Fibroblast of lung (primary cell): ENCODE results near the gene RCCD1. TPM values are rescaled to one million over a fixed set of nuclear protein-coding genes. Genes with fewer than 3 reads are reported as not detected.

ENCODE experiments used
- DNase-seq, 2 donors: peaks; one replicate each; pipeline versions ENCODE4 v3.0.0 to v3.0.0-alpha.2; 2010; ENCODE audit warnings: low read depth in 2 of 2
- H2AFZ ChIP-seq: 2 replicates; pipeline ENCODE4 v1.5.1; 2012; ENCODE audit warnings: low read length, control low read depth, inconsistent platforms
- H3K27ac ChIP-seq: 2 replicates; pipeline ENCODE4 v1.5.1; 2011; ENCODE audit warnings: low read length, control low read depth; ENCODE audit not compliant: insufficient read depth
- H3K27me3 ChIP-seq: 2 replicates; pipeline ENCODE4 v1.5.1; 2011; ENCODE audit warnings: mild to moderate bottlenecking, low read length; ENCODE audit not compliant: control insufficient read depth, insufficient read depth
- H3K36me3 ChIP-seq: 2 replicates; pipeline ENCODE4 v1.5.1; 2011; ENCODE audit warnings: low read length; ENCODE audit not compliant: control insufficient read depth, insufficient read depth
- H3K4me1 ChIP-seq: 2 replicates; pipeline ENCODE4 v1.5.1; 2011; ENCODE audit warnings: low read length; ENCODE audit not compliant: control insufficient read depth, insufficient read depth; ENCODE audit errors: extremely low read depth
- H3K4me2 ChIP-seq: 2 replicates; pipeline ENCODE4 v1.5.1; 2011; ENCODE audit warnings: low read length, control low read depth; ENCODE audit not compliant: insufficient read depth; ENCODE audit errors: extremely low read depth
- H3K4me3 ChIP-seq, 4 experiments: fragments of 200-600 bp in 1 of 4; sonication (generic) in 1 of 4; replicated peaks in 1 of 4; 2 replicates each; pipeline ENCODE4 v1.5.1; 2011 to 2016; ENCODE audit warnings: low read length in 4 of 4, low read depth in 3 of 4, mild to moderate bottlenecking in 3 of 4, control low read depth in 2 of 4, inconsistent platforms in 1 of 4, mixed read lengths in 1 of 4; ENCODE audit not compliant: insufficient read depth in 1 of 4; ENCODE audit errors: control extremely low read depth in 1 of 4
- H3K79me2 ChIP-seq: 2 replicates; pipeline ENCODE4 v1.5.1; 2012; ENCODE audit warnings: mild to moderate bottlenecking, low read length, inconsistent platforms; ENCODE audit not compliant: control insufficient read depth, insufficient read depth
- H3K9ac ChIP-seq: 2 replicates; pipeline ENCODE4 v1.5.1; 2011; ENCODE audit warnings: mild to moderate bottlenecking, low read length, control low read depth; ENCODE audit not compliant: insufficient read depth
- H3K9me3 ChIP-seq: 2 replicates; pipeline ENCODE4 v1.5.1; 2012; ENCODE audit warnings: low read depth, low read length; ENCODE audit not compliant: control insufficient read depth, insufficient read depth
- H4K20me1 ChIP-seq: 2 replicates; pipeline ENCODE4 v1.5.1; 2011; ENCODE audit warnings: low read length; ENCODE audit not compliant: control insufficient read depth, insufficient read depth; ENCODE audit errors: extremely low read depth
- EZH2 ChIP-seq: IDR thresholded peaks from 2 replicates; pipeline ENCODE4 v1.5.1; 2012; ENCODE audit warnings: low read length, control low read depth, mild to moderate bottlenecking; ENCODE audit errors: missing control alignments
- polyA plus RNA-seq, 2 donors: library from polyadenylated mRNA; depleted of rRNA in 1 of 2; stranded (reverse) in 1 of 2; unstranded in 1 of 2; fragments of >200 nt; gene quantifications; 2 replicates each; pipeline ENCODE4 v1.2.1, GENCODE V29; 2011 to 2012; ENCODE audit warnings: missing spikeins in 1 of 2
- total RNA-seq: library from RNA; depleted of rRNA; stranded (reverse); fragments of >200 nt; gene quantifications from 2 replicates; pipeline ENCODE4 v1.2.1, GENCODE V29; 2014
- TF ChIP-seq, protein P1 (sequence below), 2 donors: IDR thresholded peaks in 1 of 2; conservative IDR thresholded peaks in 1 of 2; 1 replicate in 1 of 2; 2 replicates in 1 of 2; pipeline ENCODE4 v1.5.1; 2011 to 2012; ENCODE audit warnings: low read length in 2 of 2, control low read depth in 1 of 2, inconsistent platforms in 1 of 2, low read depth in 1 of 2, mild to moderate bottlenecking in 1 of 2

The RCCD1 gene
- total and polyA plus RNA-seq, 2 donors (not counting 1 experiment from before 2014, with no cell fraction given), result 5.9 to 14.2 TPM

DNA sequence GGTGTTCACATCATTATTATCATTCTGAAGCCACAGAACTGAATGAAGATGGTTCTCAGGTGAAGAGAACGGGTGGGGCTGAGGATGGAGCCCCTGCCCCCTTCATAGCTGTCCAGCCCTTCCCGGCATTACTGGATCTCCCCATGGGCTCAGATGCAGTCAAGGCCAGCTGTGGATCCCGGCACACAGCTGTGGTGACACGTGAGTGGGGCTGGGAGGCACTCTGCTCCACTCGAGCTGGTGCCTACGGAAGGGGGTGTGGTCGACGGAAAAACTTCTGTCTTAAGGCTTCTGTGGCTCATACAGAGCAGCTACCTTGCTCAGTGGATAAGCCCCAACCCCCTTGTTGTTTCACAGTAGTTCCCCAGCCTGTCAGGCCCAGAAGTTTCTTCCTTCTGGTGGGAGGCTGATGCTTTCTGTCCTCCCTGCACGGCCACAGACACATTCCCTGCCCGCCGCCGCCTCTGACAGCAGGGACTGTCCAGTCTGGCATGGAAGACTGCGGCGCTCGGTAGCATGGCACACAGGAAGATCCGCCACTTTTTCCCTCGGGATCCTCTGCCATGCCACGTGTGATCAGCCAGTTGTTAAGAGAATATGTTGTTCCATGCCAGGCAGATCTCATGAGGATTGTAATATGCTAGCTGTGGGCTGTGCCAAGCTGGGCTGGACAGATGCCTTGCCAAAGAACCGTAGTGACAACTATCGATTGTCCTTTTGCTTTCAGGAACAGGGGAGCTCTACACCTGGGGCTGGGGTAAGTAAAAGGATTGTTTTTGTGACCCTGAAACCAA, 5.8 kb downstream of the RCCD1 start:
- Histone ChIP-seq H3K27ac (no peak overlapping the region), H3K4me2 (no peak overlapping the region), H2AFZ (no peak overlapping the region), H3K79me2 (peaks cover 3% of the 10 kb centered on the region), H3K9ac (no peak overlapping the region), H3K9me3 (no peaks in the 10 kb centered on the region), H3K27me3 (no peaks in the 10 kb centered on the region), H3K36me3 (peaks cover 10% of the 10 kb centered on the region), H4K20me1 (no peaks in the 10 kb centered on the region), H3K4me1 (peaks cover 6% of the 10 kb centered on the region), H3K4me3 (no peak overlapping the region)
- no peak for TF ChIP-seq EZH2
- TF ChIP-seq, protein P1, sequence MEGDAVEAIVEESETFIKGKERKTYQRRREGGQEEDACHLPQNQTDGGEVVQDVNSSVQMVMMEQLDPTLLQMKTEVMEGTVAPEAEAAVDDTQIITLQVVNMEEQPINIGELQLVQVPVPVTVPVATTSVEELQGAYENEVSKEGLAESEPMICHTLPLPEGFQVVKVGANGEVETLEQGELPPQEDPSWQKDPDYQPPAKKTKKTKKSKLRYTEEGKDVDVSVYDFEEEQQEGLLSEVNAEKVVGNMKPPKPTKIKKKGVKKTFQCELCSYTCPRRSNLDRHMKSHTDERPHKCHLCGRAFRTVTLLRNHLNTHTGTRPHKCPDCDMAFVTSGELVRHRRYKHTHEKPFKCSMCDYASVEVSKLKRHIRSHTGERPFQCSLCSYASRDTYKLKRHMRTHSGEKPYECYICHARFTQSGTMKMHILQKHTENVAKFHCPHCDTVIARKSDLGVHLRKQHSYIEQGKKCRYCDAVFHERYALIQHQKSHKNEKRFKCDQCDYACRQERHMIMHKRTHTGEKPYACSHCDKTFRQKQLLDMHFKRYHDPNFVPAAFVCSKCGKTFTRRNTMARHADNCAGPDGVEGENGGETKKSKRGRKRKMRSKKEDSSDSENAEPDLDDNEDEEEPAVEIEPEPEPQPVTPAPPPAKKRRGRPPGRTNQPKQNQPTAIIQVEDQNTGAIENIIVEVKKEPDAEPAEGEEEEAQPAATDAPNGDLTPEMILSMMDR (conservative IDR thresholded peaks at IDR 0.05 in 1 of 2, IDR thresholded peaks at IDR 0.05 in 1 of 2; ENCODE audit: low read depth in 1 of 2, low read length in 2 of 2), result no peak
- no peak for DNase-seq

DNA sequence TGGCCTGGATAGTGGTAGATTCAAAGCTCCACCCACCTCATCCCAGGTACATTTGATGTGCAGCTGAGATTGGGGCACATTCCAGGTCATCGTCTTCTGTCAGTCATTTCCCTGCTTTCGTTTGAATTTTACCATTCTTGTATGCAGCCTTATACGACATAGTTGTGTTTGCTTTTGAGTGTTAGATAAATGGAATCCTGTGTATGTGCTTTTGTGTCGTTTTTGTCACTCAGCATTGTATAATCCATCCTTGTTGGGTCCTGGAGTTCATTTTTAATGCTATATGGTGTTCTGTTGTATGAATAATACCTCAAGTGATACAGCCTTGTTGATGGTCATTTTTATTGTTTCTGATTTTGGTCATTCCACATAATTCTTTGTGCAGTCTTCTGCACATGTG, 7.3 kb downstream of the RCCD1 start:
- H4K20me1 ChIP-seq, result no peaks in the 10 kb centered on the region
- no peak overlapping the region for H3K27ac ChIP-seq
- no peak overlapping the region for H3K4me3 ChIP-seq
- H3K9ac ChIP-seq, result no peak overlapping the region
- no peak overlapping the region for H2AFZ ChIP-seq
- H3K79me2 ChIP-seq, result peaks cover 3% of the 10 kb centered on the region
- peaks cover 6% of the 10 kb centered on the region for H3K4me1 ChIP-seq
- DNase-seq, result no peak
- peaks cover 17% of the 10 kb centered on the region for H3K36me3 ChIP-seq
- TF ChIP-seq, protein P1 (conservative IDR thresholded peaks at IDR 0.05 in 1 of 2, IDR thresholded peaks at IDR 0.05 in 1 of 2; ENCODE audit: low read depth in 1 of 2, low read length in 2 of 2), result no peak
- TF ChIP-seq EZH2, result no peak
- H3K9me3 ChIP-seq, result no peaks in the 10 kb centered on the region
- no peak overlapping the region for H3K4me2 ChIP-seq
- no peaks in the 10 kb centered on the region for H3K27me3 ChIP-seq

DNA sequence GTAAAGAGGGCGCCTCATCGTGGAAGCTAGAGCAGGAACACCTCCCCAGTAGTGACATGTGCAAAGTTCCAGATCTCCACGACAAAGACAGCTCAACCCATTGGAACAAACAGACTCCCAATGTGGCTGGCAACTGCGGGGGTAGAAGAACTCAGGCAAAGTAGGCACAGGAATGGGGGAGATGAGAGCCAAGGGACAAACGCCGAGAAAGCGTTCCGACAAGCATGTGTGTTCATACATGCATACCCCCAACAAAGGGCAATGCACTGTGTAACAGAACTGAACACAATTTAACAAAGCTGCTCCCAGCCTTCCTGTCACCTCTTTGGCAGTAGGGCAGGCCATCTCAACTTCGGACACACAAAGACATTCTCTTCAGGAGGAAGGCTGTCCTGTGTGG, 11.6 kb downstream of the RCCD1 start:
- no peak overlapping the region for H2AFZ ChIP-seq
- no peaks in the 10 kb centered on the region for H4K20me1 ChIP-seq
- no peaks in the 10 kb centered on the region for H3K27me3 ChIP-seq
- H3K9ac ChIP-seq, result no peak overlapping the region
- no peak for TF ChIP-seq EZH2
- TF ChIP-seq, protein P1 (conservative IDR thresholded peaks at IDR 0.05 in 1 of 2, IDR thresholded peaks at IDR 0.05 in 1 of 2; ENCODE audit: low read depth in 1 of 2, low read length in 2 of 2), result no peak
- no peak overlapping the region for H3K4me3 ChIP-seq
- no peaks in the 10 kb centered on the region for H3K4me1 ChIP-seq
- H3K9me3 ChIP-seq, result no peaks in the 10 kb centered on the region
- no peak overlapping the region for H3K27ac ChIP-seq
- H3K79me2 ChIP-seq, result no peaks in the 10 kb centered on the region
- no peak for DNase-seq
- peaks cover 16% of the 10 kb centered on the region for H3K36me3 ChIP-seq
- no peak overlapping the region for H3K4me2 ChIP-seq
